SU-DHL-6 (cell line): ENCODE data around the gene DYSF.

Experiments
- CTCF ChIP-seq: fragments of 200-600 bp; sonication (generic); IDR thresholded peaks from one replicate; pipeline ENCODE4 v1.5.1; 2017; ENCODE audit warnings: antibody characterized with exemption, mild to moderate bottlenecking, low read length, moderate library complexity; ENCODE audit not compliant: insufficient read depth, poor library complexity, severe bottlenecking
- EZH2phosphoT487 ChIP-seq: fragments of 200-600 bp; sonication (generic), shearing (Covaris generic); conservative IDR thresholded peaks from 2 replicates; pipeline ENCODE4 v1.6.1; 2018; ENCODE audit warnings: mild to moderate bottlenecking, antibody characterized with exemption, low read length, moderate library complexity, mixed read lengths

GRCh38 chr2:71721362-71721665, 268.0 kb downstream of the DYSF start:
- no peak for TF ChIP-seq CTCF
- no peak for TF ChIP-seq EZH2phosphoT487
